Peyer's patch (tissue), 4 donors: ENCODE data around the gene TMEM178B.

Experiments used
- POLR2A ChIP-seq, 2 donors: fragments of 450-650 bp; IDR thresholded peaks; one replicate each; pipeline ENCODE4 v1.5.1; 2017; ENCODE audit warnings: antibody characterized with exemption in 2 of 2, mild to moderate bottlenecking in 2 of 2, moderate library complexity in 2 of 2
- TF ChIP-seq, protein P1 (sequence below), 6 experiments: fragments of 450-650 bp in 4 of 6; fragments of 200-600 bp in 2 of 6; sonication (generic) in 1 of 6; IDR thresholded peaks; one replicate each; pipeline ENCODE4 v1.5.1; 2017 to 2019; ENCODE audit warnings: antibody characterized with exemption in 6 of 6, mild to moderate bottlenecking in 3 of 6, moderate library complexity in 1 of 6

DNA sequence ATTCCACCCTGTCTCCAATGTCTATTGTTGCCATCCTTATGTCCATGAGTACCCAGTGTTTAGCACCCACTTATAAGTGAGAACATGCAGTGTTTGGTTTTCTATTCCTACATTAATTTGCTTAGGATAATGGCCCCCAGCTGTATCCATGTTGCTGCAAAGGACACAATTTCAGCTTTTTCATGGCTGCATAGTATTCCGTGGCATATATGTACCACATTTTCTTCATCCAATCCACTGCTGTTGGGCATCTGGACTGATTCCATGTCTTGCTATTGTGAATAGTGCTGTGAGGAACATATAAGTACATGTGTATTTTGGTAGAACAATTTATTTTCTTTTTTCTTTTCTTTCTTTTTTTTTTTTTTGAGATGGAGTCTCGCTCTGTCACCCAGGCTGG, 68.2 kb downstream of the TMEM178B start:
- TF ChIP-seq, protein P1, sequence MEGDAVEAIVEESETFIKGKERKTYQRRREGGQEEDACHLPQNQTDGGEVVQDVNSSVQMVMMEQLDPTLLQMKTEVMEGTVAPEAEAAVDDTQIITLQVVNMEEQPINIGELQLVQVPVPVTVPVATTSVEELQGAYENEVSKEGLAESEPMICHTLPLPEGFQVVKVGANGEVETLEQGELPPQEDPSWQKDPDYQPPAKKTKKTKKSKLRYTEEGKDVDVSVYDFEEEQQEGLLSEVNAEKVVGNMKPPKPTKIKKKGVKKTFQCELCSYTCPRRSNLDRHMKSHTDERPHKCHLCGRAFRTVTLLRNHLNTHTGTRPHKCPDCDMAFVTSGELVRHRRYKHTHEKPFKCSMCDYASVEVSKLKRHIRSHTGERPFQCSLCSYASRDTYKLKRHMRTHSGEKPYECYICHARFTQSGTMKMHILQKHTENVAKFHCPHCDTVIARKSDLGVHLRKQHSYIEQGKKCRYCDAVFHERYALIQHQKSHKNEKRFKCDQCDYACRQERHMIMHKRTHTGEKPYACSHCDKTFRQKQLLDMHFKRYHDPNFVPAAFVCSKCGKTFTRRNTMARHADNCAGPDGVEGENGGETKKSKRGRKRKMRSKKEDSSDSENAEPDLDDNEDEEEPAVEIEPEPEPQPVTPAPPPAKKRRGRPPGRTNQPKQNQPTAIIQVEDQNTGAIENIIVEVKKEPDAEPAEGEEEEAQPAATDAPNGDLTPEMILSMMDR (IDR thresholded peaks at IDR 0.05): no peak
- no peak for TF ChIP-seq POLR2A (IDR thresholded peaks at IDR 0.05)
